ENCODE results near the gene ABLIM1.

ABLIM1 gene

DNA sequence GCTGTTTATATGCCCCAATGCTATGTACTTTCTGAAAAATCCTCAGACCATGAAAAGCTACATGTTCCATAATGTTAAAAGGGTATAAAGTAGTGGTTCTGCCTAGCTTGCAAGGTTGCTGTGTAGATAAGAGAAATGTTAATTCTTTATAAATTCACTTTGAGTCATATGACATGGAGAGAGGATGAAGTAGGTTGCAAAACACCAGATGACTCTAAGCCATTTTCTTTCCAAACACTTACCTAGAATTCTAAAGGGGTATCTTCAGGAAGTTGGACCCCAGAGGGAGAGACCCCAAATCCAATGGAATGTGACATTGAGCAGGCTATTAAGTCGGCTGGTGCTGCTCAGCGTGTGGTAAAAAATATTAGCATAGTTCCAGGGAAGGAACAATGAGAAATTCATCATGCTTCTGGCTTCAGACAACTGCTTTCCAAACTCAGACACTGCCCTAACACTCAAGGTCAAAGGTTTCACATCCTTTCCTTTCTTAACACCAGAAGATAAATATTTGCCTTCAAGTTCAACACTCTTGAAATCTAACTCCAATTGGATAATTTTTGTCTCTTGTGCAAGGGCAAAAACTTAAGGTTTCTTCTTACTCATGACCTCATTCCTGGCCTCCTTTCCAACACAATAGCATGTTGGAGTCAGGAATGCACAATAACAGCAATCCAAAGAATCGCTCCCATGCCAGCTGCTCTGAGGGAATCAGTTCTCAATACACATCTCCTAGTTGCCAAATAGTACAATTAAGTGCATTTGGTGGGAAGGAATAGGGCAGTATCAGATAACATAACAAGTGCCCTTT lies 153.1 kb downstream of the ABLIM1 start:
- Histone ChIP-seq H3K4me3 (no peak overlapping the region), H3K27me3 (no peaks in the 10 kb centered on the region), H3K4me1 (peaks cover 0 to under 1% (median 0%) of the 10 kb centered on the region in 10 experiments; a peak in 2 of 20 replicates), H3K36me3 (no peaks in the 10 kb centered on the region), H3K9me3 (replicated peaks in 1 of 11) (0 out of 22 replicates have a peak, but pooled peaks cover 0 to 4% (median 0%) of the 10 kb centered on the region in 11 experiments), H3K27ac (no peak overlapping the region), H3K4me2 (no peak overlapping the region), H3K9ac (no peak overlapping the region), H4K20me1 (no peaks in the 10 kb centered on the region)
- no peak for TF ChIP-seq Cebpa-rat (IDR thresholded peaks at IDR 0.05)

DNA sequence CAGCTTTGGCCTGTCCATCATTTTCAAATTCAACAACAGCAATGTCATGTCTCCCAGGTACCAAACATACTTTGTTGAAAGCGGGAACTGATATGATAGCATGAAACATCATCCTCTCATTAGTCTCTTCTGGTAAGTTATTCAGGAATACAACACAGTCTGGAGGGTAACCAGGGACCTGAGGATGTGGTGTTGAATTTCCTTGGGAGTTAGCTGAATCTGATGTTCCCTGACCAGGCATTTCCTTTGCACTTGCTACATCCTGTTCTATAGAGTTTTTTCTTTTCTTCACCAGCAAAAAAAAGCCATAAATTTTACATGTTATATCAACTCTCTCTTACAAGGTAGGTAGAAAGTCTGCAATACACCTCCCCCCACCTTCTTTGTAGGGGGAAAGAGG lies 156.0 kb downstream of the ABLIM1 start:
- Histone ChIP-seq H3K4me2 (no peak overlapping the region), H3K36me3 (no peaks in the 10 kb centered on the region)

DNA sequence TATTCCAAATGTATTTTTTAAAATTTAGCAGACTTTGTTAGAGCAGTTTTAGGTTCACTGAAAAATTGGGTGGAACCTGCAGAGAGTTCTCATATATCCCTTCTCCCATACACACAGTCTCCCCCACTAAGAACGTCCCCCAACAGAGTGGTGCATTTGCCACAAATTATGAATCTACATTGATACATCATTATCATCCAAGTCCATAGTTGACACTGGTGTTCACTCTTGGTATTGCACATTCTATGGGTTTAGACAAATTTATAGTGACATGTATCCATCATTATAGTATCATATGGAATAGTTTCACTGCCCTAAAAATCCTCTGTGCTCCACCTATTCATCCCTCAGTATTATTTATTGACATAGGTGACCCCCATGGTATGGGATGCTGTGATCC lies 156.4 kb downstream of the ABLIM1 start:
- TF ChIP-seq Cebpa-rat (IDR thresholded peaks at IDR 0.05): no peak
- no peak overlapping the region for H3K4me3 ChIP-seq
- H3K9me3 ChIP-seq (replicated peaks in 1 of 11): 0 out of 22 replicates have a peak, but pooled peaks cover 0 to 4% (median 0%) of the 10 kb centered on the region in 11 experiments
- peaks cover 0 to 12% (median 3%) of the 10 kb centered on the region in 10 experiments; a peak in 5 of 20 replicates for H3K4me1 ChIP-seq
- H3K9ac ChIP-seq: no peak overlapping the region
- no peaks in the 10 kb centered on the region for H4K20me1 ChIP-seq
- H3K27ac ChIP-seq: no peak overlapping the region
- no peaks in the 10 kb centered on the region for H3K36me3 ChIP-seq
- no peaks in the 10 kb centered on the region for H3K27me3 ChIP-seq
- H3K4me2 ChIP-seq: no peak overlapping the region

More for the DNA sequence above, 156.0 kb downstream of the ABLIM1 start:
- no peak overlapping the region for H3K4me3 ChIP-seq
- no peaks in the 10 kb centered on the region for H4K20me1 ChIP-seq
- peaks cover 0 to 12% (median 3%) of the 10 kb centered on the region in 10 experiments; a peak in 5 of 20 replicates for H3K4me1 ChIP-seq
- no peaks in the 10 kb centered on the region for H3K27me3 ChIP-seq
- H3K9ac ChIP-seq: no peak overlapping the region
- no peak overlapping the region for H3K27ac ChIP-seq
- TF ChIP-seq Cebpa-rat (IDR thresholded peaks at IDR 0.05): no peak
- H3K9me3 ChIP-seq (replicated peaks in 1 of 11): 0 out of 22 replicates have a peak, but pooled peaks cover 0 to 4% (median 0%) of the 10 kb centered on the region in 11 experiments

DNA sequence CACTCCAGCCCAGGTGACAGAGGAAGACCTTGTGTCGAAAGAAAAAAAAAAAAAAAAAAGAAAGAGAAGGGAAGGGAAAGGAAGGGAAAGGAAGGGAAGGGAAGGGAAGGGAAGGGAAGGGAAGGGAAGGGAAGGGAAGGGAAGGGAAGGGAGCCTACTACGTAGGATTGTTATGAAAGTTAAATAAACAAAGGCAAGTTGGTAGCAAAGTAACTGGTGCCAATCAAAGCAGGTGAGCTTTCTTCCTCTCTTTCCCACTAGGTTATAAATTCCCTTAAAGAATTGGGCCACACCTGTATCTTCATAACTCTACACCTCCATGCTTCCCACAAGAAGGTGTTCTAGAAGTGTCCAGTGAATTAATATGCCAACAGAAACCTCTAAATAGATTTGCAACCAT lies 157.4 kb downstream of the ABLIM1 start:
- no peak overlapping the region for H3K4me2 ChIP-seq
- H3K9ac ChIP-seq: no peak overlapping the region
- no peak overlapping the region for H3K27ac ChIP-seq
- no peak for TF ChIP-seq Cebpa-rat (IDR thresholded peaks at IDR 0.05)
- no peaks in the 10 kb centered on the region for H3K36me3 ChIP-seq
- 0 out of 22 replicates have a peak, but pooled peaks cover 0 to 4% (median 0%) of the 10 kb centered on the region in 11 experiments for H3K9me3 ChIP-seq (replicated peaks in 1 of 11)
- peaks cover 0 to 12% (median 3%) of the 10 kb centered on the region in 10 experiments; a peak in 5 of 20 replicates for H3K4me1 ChIP-seq
- H3K4me3 ChIP-seq: no peak overlapping the region
- no peaks in the 10 kb centered on the region for H4K20me1 ChIP-seq
- no peaks in the 10 kb centered on the region for H3K27me3 ChIP-seq

DNA sequence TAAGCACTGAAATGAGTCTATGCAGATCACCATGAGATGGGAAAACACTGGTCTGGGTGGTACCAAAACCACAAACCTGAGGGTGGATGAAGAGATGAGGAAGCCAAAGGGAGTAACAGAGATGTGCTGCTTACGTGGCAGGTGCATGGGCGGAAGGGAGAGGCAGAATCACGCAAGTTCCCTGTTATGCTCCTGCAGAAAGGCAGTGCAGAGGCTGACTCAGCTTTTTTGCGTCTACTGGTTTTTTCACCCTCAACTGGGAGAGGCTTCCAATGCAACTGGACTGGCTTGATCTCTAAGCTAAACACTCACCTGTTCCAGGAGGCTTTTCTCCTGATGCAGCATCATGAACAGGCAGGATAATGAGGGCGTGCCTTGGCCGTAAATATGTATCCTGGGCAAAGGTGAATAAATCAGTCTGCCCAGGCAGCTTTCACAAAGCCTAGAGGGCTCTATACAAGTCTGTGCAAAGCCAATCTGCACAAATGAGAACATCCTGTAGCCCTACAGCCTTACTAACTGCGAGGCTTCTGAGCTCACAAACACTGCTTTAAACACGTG lies 158.4 kb downstream of the ABLIM1 start:
- no peaks in the 10 kb centered on the region for H3K36me3 ChIP-seq
- H3K4me1 ChIP-seq: peaks cover 0 to 12% (median 3%) of the 10 kb centered on the region in 10 experiments; a peak in 5 of 20 replicates
- H3K9ac ChIP-seq: no peak overlapping the region
- no peak overlapping the region for H3K27ac ChIP-seq
- 0 out of 22 replicates have a peak, but pooled peaks cover 0 to 4% (median 0%) of the 10 kb centered on the region in 11 experiments for H3K9me3 ChIP-seq (replicated peaks in 1 of 11)
- no peaks in the 10 kb centered on the region for H4K20me1 ChIP-seq
- TF ChIP-seq Cebpa-rat (IDR thresholded peaks at IDR 0.05): no peak
- H3K4me2 ChIP-seq: peak overlapping the region in 5 of 11 experiments; percentile 5 to 39 (median 32); a peak in 2 of 22 replicates
- no peak overlapping the region for H3K4me3 ChIP-seq
- no peaks in the 10 kb centered on the region for H3K27me3 ChIP-seq

DNA sequence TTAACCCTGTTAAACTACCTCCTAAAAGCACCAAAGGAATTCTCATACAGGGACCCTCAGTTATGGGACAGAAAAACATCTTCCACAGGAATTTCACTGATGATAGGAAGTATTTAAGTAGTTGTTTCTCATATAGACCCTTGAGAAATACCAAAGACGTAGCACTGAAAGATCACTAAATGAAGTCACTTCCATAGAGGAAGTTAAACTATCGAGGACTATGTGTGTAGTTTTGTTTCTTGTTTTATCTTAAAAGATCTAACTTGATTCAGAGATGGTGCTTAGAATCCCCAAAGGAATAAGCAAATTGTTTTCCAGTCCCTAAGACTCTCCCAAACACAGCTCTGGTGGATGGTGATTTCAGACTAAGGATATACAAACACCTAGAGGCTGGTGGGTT lies 159.0 kb downstream of the ABLIM1 start:
- H3K27ac ChIP-seq: no peak overlapping the region
- no peaks in the 10 kb centered on the region for H3K36me3 ChIP-seq
- no peaks in the 10 kb centered on the region for H4K20me1 ChIP-seq
- 0 out of 22 replicates have a peak, but pooled peaks cover 0 to 4% (median 0%) of the 10 kb centered on the region in 11 experiments for H3K9me3 ChIP-seq (replicated peaks in 1 of 11)
- no peak overlapping the region for H3K9ac ChIP-seq
- no peak overlapping the region for H3K4me3 ChIP-seq
- H3K27me3 ChIP-seq: no peaks in the 10 kb centered on the region
- peak overlapping the region in 6 of 11 experiments; percentile 5 to 39 (median 26); a peak in 2 of 22 replicates for H3K4me2 ChIP-seq
- H3K4me1 ChIP-seq: peaks cover 0 to 12% (median 3%) of the 10 kb centered on the region in 10 experiments; a peak in 5 of 20 replicates
- TF ChIP-seq Cebpa-rat (IDR thresholded peaks at IDR 0.05): no peak

DNA sequence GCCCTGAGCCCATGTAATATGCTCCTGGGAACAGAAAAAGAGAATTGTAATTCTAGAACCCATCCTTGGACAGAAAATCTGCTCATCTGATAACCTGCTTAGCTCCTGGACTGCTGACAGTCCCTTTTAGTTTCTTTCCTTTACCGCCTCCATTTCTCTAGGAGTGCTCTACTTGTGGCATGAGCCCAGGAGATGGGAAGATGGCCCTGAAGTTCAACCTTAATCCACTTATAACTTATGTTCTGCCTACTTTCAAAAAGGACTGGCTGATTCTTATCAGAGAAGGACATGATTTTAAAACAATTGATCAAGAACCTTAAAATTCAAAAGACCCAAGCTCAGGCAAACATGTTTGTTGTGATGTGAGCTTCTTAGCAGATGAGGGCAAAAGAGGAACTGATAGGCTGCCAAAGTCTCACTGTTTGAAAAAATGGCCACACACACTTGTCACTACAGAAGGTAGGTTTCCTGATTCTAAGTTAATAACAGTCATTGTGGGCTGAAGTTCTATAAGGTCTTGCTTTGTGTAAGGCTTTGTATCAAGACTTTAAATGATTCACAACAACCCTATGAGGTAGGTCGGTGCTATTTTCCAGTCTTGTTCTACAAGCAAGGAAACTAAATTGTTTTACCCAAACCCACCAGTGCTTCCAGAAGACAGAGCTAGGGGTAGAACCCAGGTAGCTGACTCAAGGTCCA lies 159.5 kb downstream of the ABLIM1 start:
- TF ChIP-seq Cebpa-rat (IDR thresholded peaks at IDR 0.05): no peak
- Histone ChIP-seq H4K20me1 (no peaks in the 10 kb centered on the region), H3K36me3 (no peaks in the 10 kb centered on the region), H3K9ac (no peak overlapping the region), H3K4me3 (no peak overlapping the region), H3K9me3 (replicated peaks in 1 of 11) (0 out of 22 replicates have a peak, but pooled peaks cover 0 to 4% (median 0%) of the 10 kb centered on the region in 11 experiments), H3K27ac (no peak overlapping the region), H3K4me2 (peak overlapping the region in 4 of 11 experiments; percentile 11 to 39 (median 28); a peak in 1 of 22 replicates), H3K27me3 (no peaks in the 10 kb centered on the region), H3K4me1 (peaks cover 0 to 12% (median 3%) of the 10 kb centered on the region in 10 experiments; a peak in 5 of 20 replicates)

DNA sequence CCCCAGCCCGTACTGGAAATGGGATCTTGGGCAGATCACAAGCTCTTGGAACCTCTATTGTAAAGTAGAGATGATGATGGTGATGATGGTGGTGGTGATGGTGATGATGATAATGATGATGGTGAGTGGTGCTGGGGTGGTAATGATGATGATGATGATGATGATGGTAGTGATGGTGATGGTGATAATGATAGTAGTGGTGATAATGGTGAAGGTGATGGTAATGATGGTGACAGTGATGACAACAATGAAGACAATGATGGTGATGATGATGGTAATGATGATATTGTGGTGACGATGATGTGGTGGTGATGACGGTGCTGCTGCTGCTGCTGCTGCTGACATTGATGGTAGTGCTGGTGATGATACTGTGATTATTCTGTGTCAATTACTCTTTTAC lies 162.8 kb downstream of the ABLIM1 start:
- H4K20me1 ChIP-seq: no peaks in the 10 kb centered on the region
- H3K4me1 ChIP-seq: peaks cover 6 to 22% (median 15%) of the 10 kb centered on the region in 10 experiments
- no peak overlapping the region for H3K4me3 ChIP-seq
- TF ChIP-seq Cebpa-rat (IDR thresholded peaks at IDR 0.05): no peak
- no peaks in the 10 kb centered on the region for H3K9me3 ChIP-seq (replicated peaks in 1 of 11)
- H3K27ac ChIP-seq: no peak overlapping the region
- no peaks in the 10 kb centered on the region for H3K36me3 ChIP-seq
- no peak overlapping the region for H3K4me2 ChIP-seq
- H3K27me3 ChIP-seq: no peaks in the 10 kb centered on the region
- H3K9ac ChIP-seq: no peak overlapping the region

Measured in BLaER1 treated with 17β-estradiol and CSF1 and Interleukin-3, amounts not matched to agents 10 nM and 100 nM (cell line).